HepG2 (cell line): ENCODE results near the gene OR2AJ1.

ENCODE experiments used
- NCOA1 ChIP-seq: sonication (generic); formaldehyde crosslinking; IDR thresholded peaks from 2 replicates; pipeline ENCODE4 v1.9.0; 2021; ENCODE audit warnings: missing genetic modification reagents
- ZNF18 ChIP-seq: sonication (generic); formaldehyde crosslinking; IDR thresholded peaks from 2 replicates; pipeline ENCODE4 v1.8.0; 2022; ENCODE audit warnings: mild to moderate bottlenecking, missing genetic modification reagents; ENCODE audit not compliant: insufficient replicate concordance
- ZNF263 ChIP-seq: sonication (generic); formaldehyde crosslinking; IDR thresholded peaks from 2 replicates; pipeline ENCODE4 v1.4.0; 2020; ENCODE audit warnings: missing genetic modification reagents

- TF ChIP-seq ZNF263 (no peak), ZNF18 (CRISPR knock-in tag) (no peak), NCOA1 (no peak)
These were observed 9.3 kb downstream of the OR2AJ1 start for GRCh38 chr1:247933989-247934388.
